Naive thymus-derived CD8-positive, alpha-beta T cell (primary cell): ENCODE data around the gene THSD7B. TPM values are rescaled to one million over a fixed set of nuclear protein-coding genes. Genes with fewer than 3 reads are reported as not detected.
"Not testable (repeated sequence)": the region's sequence is repeated elsewhere in the genome, so short reads cannot be mapped to it uniquely, and the experiment has no call there.

Experiments
- ATAC-seq, 2 donors: fragments of 150-1000 bp; cut with Tn5 transposase in 1 of 2; sonication (Bioruptor Pico), chemical (Tn5 transposase) in 1 of 2; 1 replicate in 1 of 2; 2 replicates in 1 of 2; pipeline ENCODE4 v1.10.0; 2021; ENCODE audit warnings: mild to moderate bottlenecking in 2 of 2, moderate library complexity in 2 of 2
- POLR2A ChIA-PET: fragments of 350-600 bp; sonication (Branson Sonifier 250); formaldehyde crosslinking; loops from one replicate; lab custom pipeline; 2021; ENCODE audit warnings: antibody characterized with exemption; lab: Charles Lee
- DNase-seq, 10 donors: peaks; one replicate each; pipeline versions ENCODE4 v3.0.0 to v3.0.0-alpha.2; 2020 to 2022
- H3K27ac Mint-ChIP-seq, 10 donors: one replicate each; pipeline ENCODE4 v1.8.0; 2020 to 2022; ENCODE audit warnings: mild to moderate bottlenecking in 10 of 10, mixed read lengths in 10 of 10, moderate library complexity in 4 of 10, inconsistent platforms in 1 of 10
- H3K27me3 Mint-ChIP-seq, 5 donors: one replicate each; pipeline ENCODE4 v1.8.0; 2021 to 2022; ENCODE audit warnings: mixed read lengths in 5 of 5
- H3K36me3 Mint-ChIP-seq, 3 donors: one replicate each; pipeline ENCODE4 v1.8.0; 2020 to 2022; ENCODE audit warnings: mixed read lengths in 3 of 3, mild to moderate bottlenecking in 2 of 3, inconsistent platforms in 1 of 3
- H3K4me1 Mint-ChIP-seq, 4 donors: one replicate each; pipeline ENCODE4 v1.8.0; 2021 to 2022; ENCODE audit warnings: mixed read lengths in 4 of 4
- H3K4me3 Mint-ChIP-seq, 10 donors: one replicate each; pipeline ENCODE4 v1.8.0; 2020 to 2022; ENCODE audit warnings: mild to moderate bottlenecking in 10 of 10, mixed read lengths in 10 of 10, moderate library complexity in 6 of 10, inconsistent platforms in 1 of 10
- H3K9me3 Mint-ChIP-seq, 9 donors: one replicate each; pipeline ENCODE4 v1.8.0; 2020 to 2022; ENCODE audit warnings: mixed read lengths in 9 of 9, mild to moderate bottlenecking in 3 of 9, inconsistent platforms in 1 of 9, moderate library complexity in 1 of 9
- polyA plus RNA-seq, 3 donors: library from polyadenylated mRNA; unstranded; fragments of 300-500 nt; fragmentation: Illumina TruSeq; gene quantifications; one replicate each; pipeline ENCODE4 v1.2.3, GENCODE V29; 2021
- total RNA-seq, 8 experiments: library from RNA in 2 of 8; stranded (reverse) in 2 of 8; gene quantifications; one replicate each; pipeline ENCODE4 v1.2.3 and lab custom pipeline; 2021 to 2026

The THSD7B gene
- total RNA-seq (not detected), polyA plus RNA-seq (not detected), total RNA-seq (lab: John Stamatoyannopoulos, UW) (0 to 0.67 (median 0) reads per million in 6 experiments)

GRCh38 chr2:136765256-136766072 is at the start of gene THSD7B:
THSD7B (plus strand) TSS chr2:136765545; CDS start chr2:136882179, 116,634 bp downstream.
- ATAC-seq (no peak), DNase-seq (no peak)
- peaks cover 0 to 7% (median 0%) of the 10 kb centered on the region in 9 donors for H3K9me3 Mint-ChIP-seq
- peaks cover 2 to 12% (median 5%) of the 10 kb centered on the region in 4 donors for H3K4me1 Mint-ChIP-seq
- peaks cover 0 to 4% (median 0%) of the 10 kb centered on the region in 3 donors for H3K36me3 Mint-ChIP-seq
- peak within 1 kb of the TSS in 6 of 10 donors; percentile 14 to 75 (median 46) for H3K4me3 Mint-ChIP-seq
- POLR2A ChIA-PET = no interaction called here
- peak within 1 kb of the TSS in 1 of 10 donors; percentile 36 for H3K27ac Mint-ChIP-seq
- H3K27me3 Mint-ChIP-seq = peaks cover 45 to 77% (median 53%) of the 10 kb centered on the region in 5 donors

- ATAC-seq (no peak), DNase-seq (no peak)
- Mint-ChIP-seq H3K9me3 (peaks cover 0 to 15% (median 2%) of the 10 kb centered on the region in 9 donors), H3K4me1 (no peaks in the 10 kb centered on the region), H3K36me3 (no peaks in the 10 kb centered on the region), H3K4me3 (no peak overlapping the region), H3K27ac (no peak overlapping the region), H3K27me3 (peaks cover 0 to 37% (median 6%) of the 10 kb centered on the region in 5 donors)
- POLR2A ChIA-PET = no interaction called here
Observed at GRCh38 chr2:136718273-136718672, 47.1 kb upstream of the THSD7B start.

- no peak overlapping the region for H3K27ac Mint-ChIP-seq
- no peak overlapping the region for H3K4me3 Mint-ChIP-seq
- H3K9me3 Mint-ChIP-seq = peaks cover 0 to 17% (median 6%) of the 10 kb centered on the region in 9 donors
- no peaks in the 10 kb centered on the region for H3K36me3 Mint-ChIP-seq
- peaks cover 6 to 26% (median 8%) of the 10 kb centered on the region in 5 donors for H3K27me3 Mint-ChIP-seq
- no peak for ATAC-seq
- POLR2A ChIA-PET = no interaction called here
- H3K4me1 Mint-ChIP-seq = no peaks in the 10 kb centered on the region
- no peak for DNase-seq
Observed at GRCh38 chr2:136727973-136728699, 37.2 kb upstream of the THSD7B start.

GRCh38 chr2:136736236-136736635 is 29.1 kb upstream of the THSD7B start:
- Mint-ChIP-seq H3K9me3 (peaks cover 0 to 12% (median 3%) of the 10 kb centered on the region in 9 donors), H3K4me3 (no peak overlapping the region), H3K4me1 (no peaks in the 10 kb centered on the region), H3K27ac (no peak overlapping the region), H3K36me3 (no peaks in the 10 kb centered on the region), H3K27me3 (peaks cover 2 to 48% (median 15%) of the 10 kb centered on the region in 5 donors)
- no peak for DNase-seq
- POLR2A ChIA-PET = no interaction called here
- no peak for ATAC-seq

GRCh38 chr2:136738044-136738443 is 27.3 kb upstream of the THSD7B start:
- no peak overlapping the region for H3K27ac Mint-ChIP-seq
- ATAC-seq = no peak
- H3K4me3 Mint-ChIP-seq = no peak overlapping the region
- H3K4me1 Mint-ChIP-seq = no peaks in the 10 kb centered on the region
- H3K27me3 Mint-ChIP-seq = peaks cover 2 to 36% (median 13%) of the 10 kb centered on the region in 5 donors
- no peak for DNase-seq
- POLR2A ChIA-PET = no interaction called here
- H3K36me3 Mint-ChIP-seq = no peaks in the 10 kb centered on the region
- peaks cover 0 to 6% (median 0%) of the 10 kb centered on the region in 9 donors for H3K9me3 Mint-ChIP-seq

- H3K36me3 Mint-ChIP-seq = no peaks in the 10 kb centered on the region
- DNase-seq (no peak), ATAC-seq (no peak)
- H3K4me1 Mint-ChIP-seq = no peaks in the 10 kb centered on the region
- peaks cover 2 to 46% (median 15%) of the 10 kb centered on the region in 5 donors for H3K27me3 Mint-ChIP-seq
- POLR2A ChIA-PET = no interaction called here
- no peak overlapping the region for H3K4me3 Mint-ChIP-seq
- H3K9me3 Mint-ChIP-seq = no peaks in the 10 kb centered on the region
- H3K27ac Mint-ChIP-seq = no peak overlapping the region
Observed at GRCh38 chr2:136741471-136741870, 23.9 kb upstream of the THSD7B start.

GRCh38 chr2:136750065-136750464 is 15.3 kb upstream of the THSD7B start:
- H3K9me3 Mint-ChIP-seq = peaks cover 0 to 6% (median 0%) of the 10 kb centered on the region in 9 donors
- POLR2A ChIA-PET = no interaction called here
- H3K36me3 Mint-ChIP-seq = no peaks in the 10 kb centered on the region
- DNase-seq = no peak
- no peak overlapping the region for H3K4me3 Mint-ChIP-seq
- H3K27me3 Mint-ChIP-seq = peaks cover 4 to 33% (median 10%) of the 10 kb centered on the region in 5 donors
- H3K27ac Mint-ChIP-seq = no peak overlapping the region
- no peak for ATAC-seq
- peaks cover 0 to 2% (median 0%) of the 10 kb centered on the region in 4 donors for H3K4me1 Mint-ChIP-seq

GRCh38 chr2:136751406-136751805 is 13.9 kb upstream of the THSD7B start:
- H3K27ac Mint-ChIP-seq = no peak overlapping the region
- ATAC-seq (no peak), DNase-seq (no peak)
- peaks cover 0 to 8% (median 1%) of the 10 kb centered on the region in 9 donors for H3K9me3 Mint-ChIP-seq
- POLR2A ChIA-PET = no interaction called here
- H3K4me3 Mint-ChIP-seq = no peak overlapping the region
- peaks cover 0 to 7% (median 0%) of the 10 kb centered on the region in 3 donors for H3K36me3 Mint-ChIP-seq
- peaks cover 4 to 35% (median 10%) of the 10 kb centered on the region in 5 donors for H3K27me3 Mint-ChIP-seq
- peaks cover 0 to 2% (median 0%) of the 10 kb centered on the region in 4 donors for H3K4me1 Mint-ChIP-seq

- peaks cover 0 to 17% (median 0%) of the 10 kb centered on the region in 3 donors for H3K36me3 Mint-ChIP-seq
- DNase-seq, H3K4me1 Mint-ChIP-seq, ATAC-seq, H3K4me3 Mint-ChIP-seq, POLR2A ChIA-PET, H3K27ac Mint-ChIP-seq: not testable (repeated sequence)
- H3K27me3 Mint-ChIP-seq = peaks cover 23 to 68% (median 33%) of the 10 kb centered on the region in 5 donors
- peaks cover 0 to 26% (median 3%) of the 10 kb centered on the region in 9 donors for H3K9me3 Mint-ChIP-seq
Observed at GRCh38 chr2:136758504-136758903, 6.8 kb upstream of the THSD7B start.

GRCh38 chr2:136764452-136765255 is 691 bp upstream of the THSD7B start:
- H3K27ac Mint-ChIP-seq = peak overlapping the region in 1 of 10 donors; percentile 36
- POLR2A ChIA-PET = no interaction called here
- ATAC-seq = no peak

GRCh38 chr2:136766073-136766404 is 694 bp downstream of the THSD7B start:
- Mint-ChIP-seq H3K27me3 (peaks cover 40 to 71% (median 47%) of the 10 kb centered on the region in 5 donors), H3K4me3 (peak overlapping the region in 3 of 10 donors; percentile 22 to 57 (median 48)), H3K4me1 (peaks cover 2 to 12% (median 5%) of the 10 kb centered on the region in 4 donors), H3K9me3 (peaks cover 0 to 7% (median 0%) of the 10 kb centered on the region in 9 donors), H3K27ac (no peak overlapping the region), H3K36me3 (peaks cover 0 to 4% (median 0%) of the 10 kb centered on the region in 3 donors)
- POLR2A ChIA-PET = no interaction called here
- DNase-seq (no peak), ATAC-seq (no peak)

More at GRCh38 chr2:136764452-136765255, 691 bp upstream of the THSD7B start:
- H3K27me3 Mint-ChIP-seq = peaks cover 47 to 85% (median 53%) of the 10 kb centered on the region in 5 donors
- H3K4me3 Mint-ChIP-seq = peak overlapping the region in 4 of 10 donors; percentile 30 to 58 (median 43)
- DNase-seq = no peak
- peaks cover 0 to 4% (median 0%) of the 10 kb centered on the region in 3 donors for H3K36me3 Mint-ChIP-seq
- peaks cover 2 to 12% (median 5%) of the 10 kb centered on the region in 4 donors for H3K4me1 Mint-ChIP-seq
- H3K9me3 Mint-ChIP-seq = peaks cover 0 to 9% (median 2%) of the 10 kb centered on the region in 9 donors

GRCh38 chr2:136767030-136767429 is 1.7 kb downstream of the THSD7B start:
- Mint-ChIP-seq H3K4me3 (peak overlapping the region in 1 of 10 donors; percentile 57), H3K36me3 (peaks cover 0 to 2% (median 0%) of the 10 kb centered on the region in 3 donors), H3K9me3 (peaks cover 0 to 7% (median 0%) of the 10 kb centered on the region in 9 donors), H3K27me3 (peaks cover 35 to 71% (median 46%) of the 10 kb centered on the region in 5 donors), H3K4me1 (peaks cover 2 to 12% (median 5%) of the 10 kb centered on the region in 4 donors), H3K27ac (peak overlapping the region in 1 of 10 donors; percentile 45)
- ATAC-seq = no peak
- POLR2A ChIA-PET = no interaction called here
- DNase-seq = no peak
